ENCODE measurements around the gene BCL10. TPM values are rescaled to one million over a fixed set of nuclear protein-coding genes. Genes with fewer than 3 reads are reported as not detected.

Gene BCL10
- total RNA-seq, 1 experiment from 2014 or later, result 24.2 TPM

GRCh38 chr1:85244271-85245061, 32.0 kb downstream of the BCL10 start (continued):
- TF ChIP-seq ARID4B (CRISPR knock-in tag; IDR thresholded peaks at IDR 0.05; ENCODE audit: borderline replicate concordance) (no peak), NFATC4 (CRISPR knock-in tag; IDR thresholded peaks at IDR 0.05) (no peak), ZBTB21 (CRISPR knock-in tag; IDR thresholded peaks at IDR 0.05; ENCODE audit: borderline replicate concordance) (no peak), NFYB (CRISPR knock-in tag; conservative IDR thresholded peaks at IDR 0.05; ENCODE audit: low read depth) (no peak), ZNF232 (CRISPR knock-in tag; IDR thresholded peaks at IDR 0.05) (no peak)

GRCh38 chr1:85243372-85243771, 33.1 kb downstream of the BCL10 start:
- H3K27me3 Mint-ChIP-seq (ENCODE audit: low read depth), result no peaks in the 10 kb centered on the region
- H3K4me1 Mint-ChIP-seq, result peaks cover 25% of the 10 kb centered on the region
- no peak overlapping the region for H3K27ac Mint-ChIP-seq
- DNase-seq (ENCODE audit: low spot score) (no peak), ATAC-seq (no peak)
- ChIA-PET CTCF (interaction anchor here (2.1 kb wide), 1 partner anchor 16 kb away, joined by 10 read pairs; the partner anchor contains the start of gene C1orf52), POLR2A (interaction anchor here (0.6 kb wide), 1 partner anchor 199 kb away, joined by 3 read pairs; no protein-coding TSS in a partner anchor)
- H3K4me3 Mint-ChIP-seq, result no peak overlapping the region
- peaks cover 6% of the 10 kb centered on the region; the same call in 1 of the 2 replicates for H3K36me3 Mint-ChIP-seq
- H3K9me3 Mint-ChIP-seq, result peaks cover 10% of the 10 kb centered on the region
- TF ChIP-seq SMAD4 (CRISPR knock-in tag; IDR thresholded peaks at IDR 0.05) (no peak), ATF6 (CRISPR knock-in tag; IDR thresholded peaks at IDR 0.05) (no peak), KAT7 (CRISPR knock-in tag; IDR thresholded peaks at IDR 0.05; ENCODE audit: borderline replicate concordance) (no peak), CREM (CRISPR knock-in tag; IDR thresholded peaks at IDR 0.05) (no peak), ATF3 (CRISPR knock-in tag; conservative IDR thresholded peaks at IDR 0.05) (no peak), ATF2 (CRISPR knock-in tag; IDR thresholded peaks at IDR 0.05; ENCODE audit: borderline replicate concordance, low read depth) (no peak), RELA (CRISPR knock-in tag; IDR thresholded peaks at IDR 0.05; ENCODE audit: borderline replicate concordance) (no peak), RORB (CRISPR knock-in tag; IDR thresholded peaks at IDR 0.05) (no peak), STAT6 (CRISPR knock-in tag; conservative IDR thresholded peaks at IDR 0.05; ENCODE audit: low read depth) (no peak), NR3C1 (CRISPR knock-in tag; conservative IDR thresholded peaks at IDR 0.05; ENCODE audit: low read depth) (no peak), ARID4B (CRISPR knock-in tag; IDR thresholded peaks at IDR 0.05; ENCODE audit: borderline replicate concordance) (no peak), CREB1 (CRISPR knock-in tag; IDR thresholded peaks at IDR 0.05) (no peak), E2F4 (CRISPR knock-in tag; IDR thresholded peaks at IDR 0.05; ENCODE audit: borderline replicate concordance, low read depth) (no peak), ZNF219 (CRISPR knock-in tag; IDR thresholded peaks at IDR 0.05; ENCODE audit: borderline replicate concordance) (no peak)

Data from WTC11 (cell line).